ENCODE results near the gene PSAP.
"Not testable (repeated sequence)": the region's sequence is repeated elsewhere in the genome, so short reads cannot be mapped to it uniquely, and the experiment has no call there.

PSAP gene

GRCh38 chr10:71873582-71874211 lies 22.6 kb upstream of the PSAP start:
- no peak for DNase-seq

- DNase-seq, result not testable (repeated sequence)
Observed at GRCh38 chr10:71869601-71870000, 18.6 kb upstream of the PSAP start.

GRCh38 chr10:71868192-71868697 lies 17.2 kb upstream of the PSAP start:
- DNase-seq, result no peak

GRCh38 chr10:71865561-71866041 lies 14.6 kb upstream of the PSAP start:
- DNase-seq, result no peak

GRCh38 chr10:71864911-71865361 lies 13.9 kb upstream of the PSAP start:
- DNase-seq, result no peak

- no peak for DNase-seq
Observed at GRCh38 chr10:71863203-71863602, 12.2 kb upstream of the PSAP start.

GRCh38 chr10:71860243-71861029 lies 9.4 kb upstream of the PSAP start:
- DNase-seq, result no peak

- no peak for DNase-seq
Observed at GRCh38 chr10:71857934-71858890, 7.2 kb upstream of the PSAP start.

- DNase-seq, result no peak
Observed at GRCh38 chr10:71856619-71857018, 5.6 kb upstream of the PSAP start.

- no peak for DNase-seq
Observed at GRCh38 chr10:71854031-71854430, 3.0 kb upstream of the PSAP start.

- DNase-seq, result no peak
Observed at GRCh38 chr10:71852355-71852937, 1.4 kb upstream of the PSAP start.

- not testable (repeated sequence) for DNase-seq
Observed at GRCh38 chr10:71851465-71852095, 529 bp upstream of the PSAP start.

GRCh38 chr10:71850021-71850742 lies 869 bp downstream of the PSAP start:
- DNase-seq, result no peak

GRCh38 chr10:71849461-71849908 lies 1.6 kb downstream of the PSAP start:
- no peak for DNase-seq

GRCh38 chr10:71848325-71849275 lies 2.5 kb downstream of the PSAP start:
- no peak for DNase-seq

- DNase-seq, result no peak
Observed at GRCh38 chr10:71847418-71847817, 3.6 kb downstream of the PSAP start.

- DNase-seq, result no peak
Observed at GRCh38 chr10:71846816-71847215, 4.2 kb downstream of the PSAP start.

GRCh38 chr10:71845410-71846405 lies 5.3 kb downstream of the PSAP start:
- no peak for DNase-seq

- DNase-seq, result no peak
Observed at GRCh38 chr10:71844695-71845094, 6.4 kb downstream of the PSAP start.
